HG03060 (cell line): Measurements from ENCODE around the gene ZFPM1.

ENCODE experiments used
- ATAC-seq: cut with Tn5 transposase; IDR thresholded peaks from one replicate; pipeline ENCODE4 v1.9.1; 2021; ENCODE audit warnings: low read depth, moderate number of reproducible peaks; ENCODE audit not compliant: unreplicated experiment

The ZFPM1 gene

DNA sequence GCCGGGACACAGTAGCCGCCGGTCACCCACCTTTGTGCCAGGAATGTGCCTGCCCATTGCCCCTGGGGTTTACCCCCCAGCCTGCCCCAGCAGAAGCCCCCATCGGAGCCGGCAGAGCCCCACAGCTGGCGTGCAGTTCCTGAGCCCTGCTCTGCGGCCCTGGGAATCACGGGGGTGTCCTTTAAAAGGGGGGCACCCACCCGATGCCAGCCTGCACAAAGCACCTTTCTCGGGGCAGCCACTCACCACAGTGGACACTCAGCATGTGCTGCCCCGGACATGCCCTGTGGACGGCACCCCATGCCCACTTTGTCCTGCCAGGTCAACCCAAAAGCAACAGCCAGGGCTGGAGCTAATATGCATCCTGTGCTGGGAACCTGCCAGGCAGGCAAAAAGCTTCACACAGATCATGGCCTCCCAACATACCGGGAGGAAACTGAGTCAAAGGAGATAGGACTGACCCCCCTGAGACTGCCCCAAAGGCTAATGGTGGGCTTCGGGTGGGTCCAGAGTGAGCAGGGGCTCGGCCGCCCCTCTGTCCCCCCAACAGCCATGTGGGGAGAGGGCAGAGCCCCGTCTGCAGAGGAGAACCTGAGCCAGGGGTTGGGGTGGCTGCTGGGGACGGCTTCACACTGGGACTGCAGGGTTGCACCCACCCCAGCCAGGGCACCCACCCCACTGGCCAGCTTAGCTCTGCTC, 71.3 kb downstream of the ZFPM1 start:
- ATAC-seq = no peak

DNA sequence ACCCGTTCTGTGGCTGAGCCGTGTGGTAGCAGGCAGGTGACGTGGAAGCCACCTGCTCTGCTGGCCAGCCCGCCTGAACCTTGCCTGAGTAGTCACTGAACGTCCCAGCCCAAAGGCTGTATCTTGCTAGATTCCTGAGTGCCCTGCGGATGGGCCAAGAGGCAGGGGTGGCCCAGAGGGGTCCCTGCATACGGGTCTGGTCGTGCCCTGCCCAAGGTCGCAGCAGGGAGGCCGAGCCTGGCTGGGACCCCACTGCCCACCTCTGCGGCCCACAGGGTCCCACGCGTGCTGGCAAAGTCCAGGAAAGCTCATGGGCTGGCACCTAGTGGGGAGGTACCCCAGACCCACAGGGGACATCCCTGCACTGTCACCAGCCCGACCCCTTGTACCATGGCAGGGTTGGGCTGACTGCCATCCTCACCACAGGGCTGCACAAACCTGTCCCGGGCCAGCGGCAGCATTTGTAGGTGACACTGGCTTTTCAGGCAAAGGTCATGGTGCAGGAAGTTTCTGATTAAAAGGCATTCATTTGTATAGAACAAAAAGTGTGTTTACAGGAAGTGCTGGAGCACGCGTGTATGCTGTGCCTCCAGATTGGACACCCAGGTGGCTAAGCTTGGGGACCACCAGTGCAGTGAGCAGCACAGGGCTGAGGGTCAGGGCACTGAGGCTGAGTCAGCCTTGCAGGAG, 72.0 kb downstream of the ZFPM1 start:
- no peak for ATAC-seq

DNA sequence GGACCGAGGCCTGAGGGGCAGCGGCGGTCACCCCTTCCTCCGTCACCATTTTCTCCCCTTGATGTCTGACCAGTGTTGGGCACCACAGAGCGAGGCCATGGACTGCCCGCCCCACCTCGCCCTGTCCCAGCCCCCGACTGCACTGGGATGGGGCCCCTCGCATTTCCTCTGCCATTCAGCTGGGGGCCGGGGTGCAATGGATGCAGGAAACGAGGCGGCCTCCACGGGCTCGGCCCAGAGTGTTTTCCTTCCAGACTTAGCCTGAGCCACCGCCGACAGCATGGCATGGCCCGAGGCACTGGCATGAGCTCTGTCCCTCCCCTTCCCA, 72.5 kb downstream of the ZFPM1 start:
- ATAC-seq = no peak

DNA sequence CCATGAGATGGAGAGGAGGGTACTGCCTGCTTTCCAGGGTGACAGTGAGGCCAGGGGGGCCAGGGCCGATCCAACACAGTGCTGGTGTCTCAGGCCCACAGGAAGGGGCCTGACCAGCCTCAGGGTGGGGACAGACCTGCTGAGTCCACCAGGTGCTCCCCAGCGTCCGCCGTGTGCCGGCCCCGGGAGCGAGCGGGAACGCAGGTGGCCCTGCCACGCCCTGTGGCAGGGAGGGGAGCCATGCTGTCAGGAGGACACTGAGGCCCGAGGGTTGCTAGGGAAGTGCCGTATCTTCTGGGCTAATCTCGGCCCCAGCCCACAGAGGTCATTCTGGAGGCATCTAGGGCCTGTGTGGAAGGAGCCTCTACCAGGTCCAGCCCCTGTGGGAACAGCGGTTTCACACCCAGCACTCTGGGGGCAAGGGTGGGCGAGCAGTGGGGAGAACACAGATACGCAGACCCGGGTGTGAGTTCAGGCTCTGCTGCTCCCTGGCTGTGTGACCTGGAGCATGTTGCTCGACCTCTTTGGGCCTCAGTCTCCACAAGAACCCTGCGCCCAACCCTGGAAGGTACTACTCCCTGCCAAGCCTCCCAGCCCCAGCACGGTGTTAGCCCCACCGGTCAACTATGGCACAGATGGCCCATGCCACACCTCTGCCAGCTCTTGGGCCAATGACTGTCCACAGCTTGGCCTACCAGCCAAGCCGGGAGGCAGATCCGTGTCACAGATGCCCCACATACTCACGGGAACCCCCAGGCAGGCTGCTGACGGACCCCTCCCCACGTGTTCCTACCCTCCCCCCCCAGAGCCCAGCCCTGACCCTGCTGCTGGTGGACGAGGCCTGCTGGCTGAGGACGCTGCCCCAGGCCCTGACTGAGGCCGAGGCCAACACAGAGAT, 73.2 kb downstream of the ZFPM1 start:
- ATAC-seq = no peak

DNA sequence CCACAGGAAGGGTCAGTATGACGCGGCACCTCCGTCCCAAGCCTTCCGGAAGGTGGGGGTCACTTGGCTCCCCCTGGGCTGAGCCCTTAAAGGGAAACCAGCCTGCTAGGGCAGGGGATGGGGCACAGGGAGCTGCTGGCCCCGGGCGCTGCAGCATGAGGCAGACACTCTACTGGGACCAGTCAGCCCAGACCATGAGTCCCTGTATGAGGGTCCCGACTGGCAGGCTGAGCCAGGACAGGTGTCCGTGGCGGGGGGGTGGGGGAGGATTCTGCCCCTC, 73.8 kb downstream of the ZFPM1 start:
- no peak for ATAC-seq

DNA sequence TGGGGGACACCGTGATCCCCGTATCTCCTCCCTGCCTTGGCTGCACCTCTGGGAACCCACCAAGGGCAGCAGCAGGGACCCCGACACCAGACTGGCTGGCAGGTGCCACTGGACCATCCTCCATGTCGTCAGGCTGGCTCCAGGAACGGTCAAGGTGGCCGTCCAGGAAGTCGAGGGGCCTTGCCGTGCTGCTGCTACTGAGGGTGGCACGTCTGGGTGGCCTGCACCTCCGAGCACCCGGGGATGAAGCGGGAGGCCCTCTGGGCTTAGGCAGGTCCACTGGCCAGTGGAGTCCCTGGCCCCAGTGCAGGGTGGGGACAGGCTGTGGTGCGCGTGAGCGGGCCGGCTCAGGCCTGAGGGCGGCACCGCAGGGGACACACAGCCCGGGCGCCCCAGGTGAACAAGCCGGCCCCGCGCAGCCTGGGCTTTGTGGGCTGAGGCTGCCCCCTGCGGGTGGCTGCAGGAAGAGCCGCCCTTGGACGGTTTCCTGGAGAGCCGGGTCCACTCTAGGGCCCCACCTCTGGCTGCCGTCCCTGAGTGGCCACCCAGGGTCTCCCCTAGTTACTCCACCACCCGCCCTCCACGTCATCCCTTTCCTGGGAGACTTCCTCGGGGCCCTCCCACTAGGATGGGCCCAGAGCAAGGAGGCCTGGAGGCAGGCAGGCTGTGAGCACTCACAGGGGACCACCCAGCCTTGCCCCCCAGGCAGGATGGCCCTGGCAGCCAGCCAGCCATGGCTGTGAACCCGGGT, 74.3 kb downstream of the ZFPM1 start:
- ATAC-seq = no peak

DNA sequence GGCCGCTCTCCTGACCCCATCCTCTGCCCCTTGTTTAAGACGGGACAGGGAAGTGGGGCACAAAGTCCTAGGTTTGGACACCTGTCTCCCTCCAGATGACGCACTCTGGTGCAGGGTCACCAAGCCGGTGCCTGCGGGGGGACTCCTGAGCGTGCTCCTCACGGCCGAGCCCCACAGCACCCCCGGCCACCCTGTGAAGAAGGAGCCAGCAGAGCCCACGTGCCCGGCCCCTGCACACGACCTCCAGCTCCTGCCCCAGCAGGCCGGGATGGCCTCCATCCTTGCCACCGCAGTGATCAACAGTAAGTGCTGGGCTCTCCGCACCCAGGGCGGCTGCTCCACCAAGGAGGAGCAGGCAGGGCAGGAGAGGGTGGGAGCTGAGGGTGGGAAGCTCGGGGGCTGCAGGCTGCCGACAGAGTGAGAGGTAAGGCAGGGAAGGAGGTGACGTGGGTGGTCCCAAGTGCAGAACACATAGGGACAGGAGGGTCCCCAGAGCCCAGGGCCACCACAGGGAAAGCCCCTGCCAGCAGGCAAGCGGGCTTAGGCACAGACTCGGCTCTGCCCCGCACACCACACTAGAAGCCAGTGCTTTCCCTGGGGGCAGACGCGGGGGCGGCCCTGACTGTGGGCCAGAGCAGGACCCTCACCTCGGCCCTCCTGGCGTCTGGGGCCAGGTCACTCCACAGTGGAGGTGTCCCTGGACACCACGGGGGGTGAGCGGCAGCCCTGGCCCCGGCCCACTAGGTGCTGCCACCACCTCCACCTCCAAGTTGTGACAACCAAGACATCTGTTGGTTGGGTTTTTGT, 75.1 kb downstream of the ZFPM1 start:
- no peak for ATAC-seq

DNA sequence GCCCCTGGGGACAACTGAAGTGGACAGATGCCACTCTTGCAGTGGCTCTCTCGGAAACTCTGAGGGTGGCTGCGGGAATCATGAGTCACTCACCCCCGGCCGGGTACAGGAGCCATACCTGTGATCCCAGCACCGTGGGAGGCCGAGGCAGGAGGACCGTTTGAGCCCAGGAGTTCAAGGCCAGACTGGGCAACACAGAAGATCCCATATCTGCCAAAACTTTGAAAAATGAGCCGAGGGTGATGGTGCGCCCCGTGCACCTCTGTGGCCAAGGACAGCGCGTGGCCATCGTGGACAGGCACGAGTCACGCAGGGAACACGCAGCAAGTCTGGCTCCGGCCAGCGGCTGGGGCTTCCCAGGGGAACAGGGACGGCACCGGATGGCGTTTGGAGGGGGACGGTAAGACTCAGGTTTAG, 75.8 kb downstream of the ZFPM1 start:
- no peak for ATAC-seq

DNA sequence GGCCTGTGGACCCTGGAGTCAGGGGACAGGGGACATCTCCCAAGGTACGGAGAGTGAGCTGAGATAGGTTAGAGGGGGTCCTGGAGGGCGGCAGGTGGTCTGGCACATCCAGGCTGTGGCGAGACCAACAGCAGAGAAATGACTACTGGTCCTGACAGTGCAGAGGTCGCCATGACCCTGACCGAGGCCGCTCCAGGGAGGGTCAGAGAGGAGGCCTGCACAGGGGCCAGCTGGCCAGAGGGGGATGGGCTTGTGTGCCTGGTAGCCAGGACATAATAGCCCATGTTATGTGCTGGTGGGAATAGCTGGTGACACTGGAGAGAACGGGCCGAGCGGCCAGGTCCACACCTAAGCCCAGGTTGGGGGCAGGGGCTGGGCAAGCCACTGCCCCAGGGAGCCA, 76.5 kb downstream of the ZFPM1 start:
- ATAC-seq = no peak

DNA sequence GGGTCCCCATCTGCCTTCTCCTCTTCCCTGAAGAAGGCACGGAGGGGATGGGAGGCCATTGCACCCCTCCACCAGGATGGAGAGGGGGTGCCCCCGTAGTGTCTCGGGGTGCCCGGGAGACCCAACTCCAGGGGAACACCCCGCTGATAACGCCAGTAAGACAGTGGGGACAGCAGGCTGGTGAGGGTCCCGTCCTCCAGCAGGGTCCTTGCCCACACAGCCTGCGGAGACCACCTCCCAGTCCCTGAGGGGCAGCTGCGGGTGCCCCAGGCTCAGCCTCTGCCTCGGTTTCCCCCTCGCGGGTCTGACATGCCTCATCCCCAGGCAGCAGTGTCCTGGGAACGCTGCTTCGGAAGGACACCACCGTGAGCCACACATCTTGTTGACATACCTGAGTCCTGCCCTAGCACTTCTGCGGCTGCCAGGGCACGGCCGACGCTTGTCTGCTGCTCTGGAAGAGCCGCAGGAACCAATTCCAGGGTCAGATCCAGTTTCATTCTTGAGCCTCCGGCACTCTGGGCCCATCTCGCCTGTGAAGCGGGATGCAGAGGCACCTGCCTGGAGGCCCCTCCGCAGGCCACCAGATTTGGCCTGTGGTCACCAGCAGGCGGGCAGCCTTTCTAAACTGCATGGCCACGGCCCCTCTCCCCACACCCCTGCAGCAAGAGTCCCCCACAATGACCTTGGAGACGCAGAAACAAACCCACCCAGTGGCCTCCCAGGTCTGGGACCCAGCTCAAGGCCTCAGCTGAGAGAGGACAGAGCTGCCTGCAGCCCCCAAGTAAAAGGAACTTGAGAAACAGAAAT, 77.2 kb downstream of the ZFPM1 start:
- ATAC-seq = no peak

DNA sequence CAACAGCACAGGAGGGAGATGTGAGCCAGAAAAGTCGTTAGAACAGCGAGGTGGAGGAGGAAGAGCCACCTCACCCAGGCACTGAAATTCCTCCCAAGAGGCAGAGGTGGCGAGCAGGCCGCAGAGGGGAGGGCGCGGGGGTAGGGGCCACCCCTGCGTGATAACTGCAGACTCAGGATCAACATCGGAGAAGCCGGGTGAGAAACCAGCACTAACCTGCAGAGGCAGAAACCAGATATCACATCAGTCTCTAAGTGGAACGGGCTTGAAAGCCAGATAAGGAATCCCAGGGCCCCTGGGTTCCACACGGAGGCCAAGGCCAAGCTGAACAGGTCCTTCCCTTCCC, 77.8 kb downstream of the ZFPM1 start:
- ATAC-seq = no peak

DNA sequence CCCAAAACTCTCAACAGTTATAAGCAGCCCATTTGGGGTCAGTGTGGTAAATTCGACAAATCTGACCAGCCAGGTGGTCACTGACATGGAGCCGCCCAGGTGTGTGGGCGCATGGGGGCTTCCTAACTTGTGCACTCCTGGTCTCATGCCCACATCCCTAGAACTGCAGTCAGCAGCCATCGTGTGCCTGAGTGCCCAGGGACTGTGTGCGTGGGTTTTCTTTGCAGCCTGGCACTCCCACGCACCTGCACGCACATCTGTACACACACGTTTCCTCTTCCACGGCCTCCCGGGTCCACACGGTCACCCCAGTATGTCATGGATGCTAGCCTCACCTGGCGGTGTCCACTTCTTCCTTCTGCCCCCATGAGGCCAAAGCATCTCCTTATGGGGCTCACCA, 78.3 kb downstream of the ZFPM1 start:
- no peak for ATAC-seq

DNA sequence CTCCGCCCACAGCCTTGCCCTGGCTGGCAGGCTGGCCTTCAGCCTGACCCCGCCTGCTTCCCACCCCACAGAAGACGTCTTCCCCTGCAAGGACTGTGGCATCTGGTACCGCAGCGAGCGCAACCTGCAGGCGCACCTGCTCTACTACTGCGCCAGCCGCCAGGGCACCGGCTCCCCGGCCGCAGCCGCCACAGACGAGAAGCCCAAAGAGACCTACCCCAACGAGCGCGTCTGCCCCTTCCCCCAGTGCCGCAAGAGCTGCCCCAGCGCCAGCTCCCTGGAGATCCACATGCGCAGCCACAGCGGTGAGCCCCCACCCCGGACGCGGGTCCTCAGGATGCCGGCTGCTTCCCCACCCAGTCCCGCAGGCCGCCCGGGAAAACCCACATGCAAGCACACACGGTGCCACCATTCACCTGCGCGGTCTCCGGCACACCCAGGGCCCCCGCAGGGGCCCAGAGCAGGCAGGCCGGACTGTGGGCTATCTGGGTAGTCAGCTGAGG, 78.9 kb downstream of the ZFPM1 start:
- no peak for ATAC-seq

DNA sequence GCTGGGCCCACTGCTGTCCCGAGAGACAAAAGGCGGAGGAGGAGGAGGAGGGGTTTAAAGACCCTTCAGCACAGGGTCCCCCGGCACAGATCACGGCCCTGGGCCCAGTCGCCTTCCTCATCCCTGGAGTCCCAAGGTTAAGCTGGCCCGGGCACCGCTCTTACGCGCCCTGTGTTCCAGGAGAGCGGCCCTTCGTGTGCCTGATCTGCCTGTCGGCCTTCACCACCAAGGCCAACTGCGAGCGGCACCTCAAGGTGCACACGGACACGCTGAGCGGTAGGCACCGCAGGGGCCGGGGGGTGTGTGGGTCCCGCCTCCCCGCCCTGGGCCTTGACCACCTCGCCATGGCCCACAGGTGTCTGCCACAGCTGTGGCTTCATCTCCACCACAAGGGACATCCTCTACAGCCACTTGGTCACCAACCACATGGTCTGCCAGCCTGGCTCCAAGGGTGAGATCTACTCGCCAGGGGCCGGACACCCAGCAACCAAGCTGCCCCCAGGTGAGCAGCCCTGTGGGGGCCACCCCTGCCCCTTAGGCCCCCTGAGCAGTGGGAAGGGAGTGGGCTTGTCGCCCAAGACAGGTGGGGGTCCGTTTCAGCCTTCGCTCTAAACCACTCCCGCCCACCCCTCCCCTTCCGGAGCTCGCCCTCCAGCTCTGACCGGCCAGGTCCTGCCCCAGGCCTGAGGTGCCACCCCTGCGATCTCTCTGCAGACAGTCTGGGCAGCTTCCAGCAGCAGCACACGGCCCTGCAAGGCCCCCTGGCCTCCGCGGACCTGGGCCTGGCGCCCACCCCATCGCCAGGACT, 79.6 kb downstream of the ZFPM1 start:
- ATAC-seq = no peak

DNA sequence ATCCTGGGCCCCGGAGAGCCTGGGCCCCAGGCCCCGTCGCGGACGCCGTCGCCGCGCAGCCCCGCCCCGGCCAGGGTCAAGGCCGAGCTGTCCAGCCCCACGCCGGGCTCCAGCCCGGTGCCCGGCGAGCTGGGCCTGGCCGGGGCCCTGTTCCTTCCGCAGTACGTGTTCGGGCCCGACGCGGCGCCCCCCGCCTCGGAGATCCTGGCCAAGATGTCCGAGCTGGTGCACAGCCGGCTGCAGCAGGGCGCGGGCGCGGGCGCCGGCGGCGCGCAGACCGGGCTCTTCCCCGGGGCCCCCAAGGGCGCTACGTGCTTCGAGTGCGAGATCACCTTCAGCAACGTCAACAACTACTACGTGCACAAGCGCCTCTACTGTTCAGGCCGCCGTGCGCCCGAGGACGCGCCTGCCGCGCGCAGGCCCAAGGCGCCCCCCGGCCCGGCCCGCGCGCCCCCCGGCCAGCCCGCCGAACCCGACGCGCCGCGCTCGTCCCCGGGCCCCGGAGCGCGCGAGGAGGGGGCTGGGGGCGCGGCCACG, 80.4 kb downstream of the ZFPM1 start:
- ATAC-seq = no peak

DNA sequence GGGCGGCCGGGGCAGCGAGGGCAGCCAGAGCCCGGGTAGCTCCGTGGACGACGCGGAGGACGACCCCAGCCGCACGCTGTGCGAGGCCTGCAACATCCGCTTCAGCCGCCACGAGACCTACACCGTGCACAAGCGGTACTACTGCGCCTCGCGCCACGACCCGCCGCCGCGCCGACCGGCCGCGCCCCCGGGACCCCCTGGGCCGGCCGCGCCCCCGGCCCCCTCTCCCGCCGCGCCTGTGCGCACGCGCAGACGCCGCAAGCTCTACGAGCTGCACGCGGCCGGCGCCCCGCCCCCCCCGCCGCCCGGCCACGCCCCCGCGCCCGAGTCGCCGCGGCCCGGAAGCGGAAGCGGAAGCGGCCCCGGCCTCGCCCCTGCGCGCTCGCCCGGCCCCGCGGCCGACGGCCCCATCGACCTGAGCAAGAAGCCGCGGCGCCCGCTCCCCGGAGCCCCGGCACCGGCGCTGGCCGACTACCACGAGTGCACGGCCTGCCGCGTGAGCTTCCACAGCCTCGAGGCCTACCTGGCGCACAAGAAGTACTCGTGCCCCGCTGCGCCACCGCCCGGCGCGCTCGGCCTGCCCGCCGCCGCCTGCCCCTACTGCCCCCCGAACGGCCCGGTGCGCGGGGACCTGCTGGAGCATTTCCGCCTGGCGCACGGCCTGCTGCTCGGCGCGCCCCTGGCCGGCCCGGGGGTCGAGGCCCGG, 81.0 kb downstream of the ZFPM1 start:
- ATAC-seq = no peak

DNA sequence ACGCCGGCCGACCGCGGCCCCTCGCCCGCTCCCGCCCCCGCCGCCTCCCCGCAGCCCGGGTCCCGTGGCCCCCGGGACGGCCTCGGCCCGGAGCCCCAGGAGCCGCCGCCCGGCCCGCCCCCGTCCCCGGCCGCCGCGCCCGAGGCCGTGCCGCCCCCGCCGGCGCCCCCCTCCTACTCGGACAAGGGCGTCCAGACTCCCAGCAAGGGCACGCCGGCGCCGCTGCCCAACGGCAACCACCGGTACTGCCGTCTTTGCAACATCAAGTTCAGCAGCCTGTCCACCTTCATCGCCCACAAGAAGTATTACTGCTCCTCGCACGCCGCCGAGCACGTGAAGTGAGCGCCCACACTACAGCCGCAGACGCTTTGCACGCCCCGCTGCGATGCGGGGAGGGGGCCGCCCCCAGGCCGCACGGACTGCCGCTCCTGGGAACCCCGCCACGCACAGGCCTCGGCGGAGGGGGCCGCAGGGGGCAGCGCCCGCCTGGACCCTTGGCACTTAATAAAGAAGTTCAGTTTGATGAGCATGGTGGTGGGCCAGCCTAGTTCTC, 81.6 kb downstream of the ZFPM1 start:
- ATAC-seq = no peak
